GM21423 (cell line): ENCODE results near the gene OR10V1.

Experiments
- ATAC-seq: cut with Tn5 transposase; IDR thresholded peaks from one replicate; pipeline ENCODE4 v1.9.1; 2021; ENCODE audit warnings: mild to moderate bottlenecking, moderate library complexity; ENCODE audit not compliant: unreplicated experiment

Gene OR10V1, protein sequence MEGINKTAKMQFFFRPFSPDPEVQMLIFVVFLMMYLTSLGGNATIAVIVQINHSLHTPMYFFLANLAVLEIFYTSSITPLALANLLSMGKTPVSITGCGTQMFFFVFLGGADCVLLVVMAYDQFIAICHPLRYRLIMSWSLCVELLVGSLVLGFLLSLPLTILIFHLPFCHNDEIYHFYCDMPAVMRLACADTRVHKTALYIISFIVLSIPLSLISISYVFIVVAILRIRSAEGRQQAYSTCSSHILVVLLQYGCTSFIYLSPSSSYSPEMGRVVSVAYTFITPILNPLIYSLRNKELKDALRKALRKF

DNA sequence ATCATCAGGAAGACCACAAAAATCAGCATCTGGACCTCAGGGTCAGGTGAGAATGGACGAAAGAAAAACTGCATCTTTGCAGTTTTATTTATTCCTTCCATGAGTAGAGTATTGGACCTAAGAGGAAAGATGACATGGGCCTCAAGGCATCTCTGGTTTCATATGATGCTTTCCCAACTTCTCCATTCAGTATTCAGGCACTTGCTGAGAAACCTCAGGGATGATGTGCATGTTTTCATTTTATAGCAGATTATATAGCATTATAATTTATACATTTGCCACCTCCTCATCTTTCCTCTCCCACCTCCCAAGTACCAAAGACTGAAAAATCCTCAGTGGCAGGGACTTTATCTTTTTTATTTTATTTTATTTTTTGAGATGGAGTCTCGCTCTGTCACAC is at the start of gene OR10V1:
OR10V1 (minus strand) TSS at position 101 of the 400 bp plus-strand sequence; CDS start at position 101, 0 bp downstream.
- no peak for ATAC-seq

DNA sequence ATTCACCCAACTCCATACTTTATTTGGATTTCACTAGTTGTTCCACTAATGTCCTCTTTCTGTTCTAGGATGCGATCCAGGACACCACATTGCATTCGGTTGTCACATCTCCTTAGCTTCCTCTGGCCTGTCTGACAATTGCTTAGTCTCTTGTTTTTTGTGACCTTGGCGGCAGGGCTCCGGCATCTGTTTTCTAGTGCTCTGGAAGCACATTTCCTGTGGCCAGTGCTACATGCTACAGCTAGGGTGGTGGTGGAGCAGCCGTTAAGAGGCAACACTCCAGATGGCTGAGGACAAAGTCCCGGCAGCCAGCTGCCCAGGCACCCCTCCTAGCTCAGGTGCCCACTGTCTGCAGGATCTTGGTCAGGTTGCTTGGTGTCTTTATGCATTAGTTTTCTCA is 48.3 kb upstream of the OR10V1 start:
- ATAC-seq, result no peak

DNA sequence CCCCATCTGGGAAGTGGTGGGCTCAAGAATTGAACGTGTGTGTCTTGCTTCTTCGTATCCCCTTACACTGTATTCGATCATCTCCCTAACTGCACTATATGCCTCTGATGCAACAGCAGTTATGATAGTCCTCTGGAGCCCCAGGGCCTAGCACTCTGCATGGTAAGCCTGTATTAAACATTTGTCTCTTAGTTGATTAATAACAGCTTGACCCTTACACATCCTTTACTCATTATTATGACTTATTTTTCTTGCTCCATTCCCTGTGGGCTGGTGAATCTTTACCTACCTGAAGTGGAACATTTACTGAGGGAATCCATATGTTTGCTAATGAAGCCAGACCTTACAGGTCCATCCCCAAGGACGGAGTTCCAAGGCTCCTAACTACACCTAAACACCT is 47.1 kb upstream of the OR10V1 start:
- ATAC-seq, result no peak

DNA sequence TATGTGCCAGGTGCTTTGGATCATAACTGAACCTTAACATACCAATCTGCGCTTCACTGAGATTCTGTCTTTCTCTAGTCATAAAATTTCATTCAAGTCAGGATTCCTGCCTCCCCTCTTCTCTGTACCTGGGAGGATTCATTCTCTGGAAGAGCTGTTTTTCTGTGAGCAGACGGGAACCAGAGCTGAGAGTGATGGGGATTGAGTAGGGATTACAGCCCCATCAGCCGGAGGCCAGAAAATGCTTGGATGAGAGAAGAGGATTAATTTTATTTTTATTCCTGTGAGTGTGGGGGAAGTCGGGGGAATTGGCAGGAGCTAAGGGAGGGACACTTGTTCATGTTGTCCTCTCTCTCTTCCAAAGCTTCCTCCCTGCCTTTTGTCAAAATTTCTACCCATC is 46.3 kb upstream of the OR10V1 start:
- ATAC-seq, result no peak

DNA sequence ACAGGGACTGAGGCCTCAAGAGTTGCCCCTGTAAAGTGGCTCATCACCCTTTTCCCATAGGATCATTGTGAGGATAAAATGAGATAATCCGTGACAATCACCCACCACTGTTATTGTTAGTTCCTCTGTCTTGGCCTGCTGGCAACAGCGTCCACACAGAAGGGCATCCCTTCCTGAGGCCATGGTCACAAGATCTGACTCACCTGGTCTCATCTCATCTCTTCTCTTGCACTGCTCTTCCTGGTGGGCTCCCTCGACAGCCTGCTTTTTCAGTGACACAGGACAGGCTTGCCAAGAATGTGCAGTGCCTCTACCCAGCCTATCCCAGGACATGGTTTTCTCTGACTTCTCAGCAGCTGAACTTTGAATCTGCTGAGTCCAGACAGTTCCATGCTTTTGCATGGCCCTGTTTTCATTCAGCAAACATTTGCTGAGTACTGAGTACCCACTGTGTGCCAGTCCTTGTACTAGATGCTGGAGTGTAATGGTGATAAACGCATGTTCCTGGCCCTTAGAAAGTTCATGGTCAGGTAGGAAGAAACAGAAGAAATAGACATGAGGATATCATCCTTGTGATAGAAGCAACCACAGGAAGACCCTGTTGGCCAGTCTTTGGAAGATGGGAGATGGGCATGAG is 44.9 kb upstream of the OR10V1 start:
- ATAC-seq, result no peak

DNA sequence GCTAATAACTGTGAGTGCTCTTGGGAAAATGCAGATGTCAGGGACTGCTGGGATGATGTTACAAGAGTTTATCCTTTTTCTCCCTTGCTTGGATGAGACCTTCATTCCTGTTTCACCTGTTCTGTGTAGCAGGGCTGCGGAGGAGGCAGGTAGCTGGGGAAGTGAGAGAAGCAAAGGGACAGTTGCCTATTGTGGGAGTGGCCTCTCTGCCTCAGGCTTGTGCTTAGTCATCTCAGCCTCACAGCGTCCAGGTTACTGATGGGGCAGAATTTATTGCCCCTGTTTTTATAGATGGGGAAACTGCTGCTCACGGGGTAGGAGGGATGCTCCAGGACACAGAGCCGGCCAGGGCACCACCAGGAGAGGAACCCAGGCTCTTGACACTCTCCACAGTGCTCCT is 43.2 kb upstream of the OR10V1 start:
- ATAC-seq, result no peak

DNA sequence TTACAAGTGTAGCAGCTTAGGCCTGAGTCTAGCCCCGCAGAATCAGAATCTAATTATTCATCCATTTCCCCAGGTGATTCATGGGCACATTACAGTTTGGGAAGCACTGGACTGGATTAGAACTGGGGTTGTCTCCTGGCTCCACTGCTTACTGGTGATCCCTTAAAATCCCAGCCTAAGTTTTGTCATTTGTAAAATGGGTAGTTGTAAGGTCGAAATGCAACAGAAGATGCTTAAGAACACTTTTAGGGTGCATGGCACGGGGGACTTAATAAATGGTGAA is 42.9 kb upstream of the OR10V1 start:
- no peak for ATAC-seq

DNA sequence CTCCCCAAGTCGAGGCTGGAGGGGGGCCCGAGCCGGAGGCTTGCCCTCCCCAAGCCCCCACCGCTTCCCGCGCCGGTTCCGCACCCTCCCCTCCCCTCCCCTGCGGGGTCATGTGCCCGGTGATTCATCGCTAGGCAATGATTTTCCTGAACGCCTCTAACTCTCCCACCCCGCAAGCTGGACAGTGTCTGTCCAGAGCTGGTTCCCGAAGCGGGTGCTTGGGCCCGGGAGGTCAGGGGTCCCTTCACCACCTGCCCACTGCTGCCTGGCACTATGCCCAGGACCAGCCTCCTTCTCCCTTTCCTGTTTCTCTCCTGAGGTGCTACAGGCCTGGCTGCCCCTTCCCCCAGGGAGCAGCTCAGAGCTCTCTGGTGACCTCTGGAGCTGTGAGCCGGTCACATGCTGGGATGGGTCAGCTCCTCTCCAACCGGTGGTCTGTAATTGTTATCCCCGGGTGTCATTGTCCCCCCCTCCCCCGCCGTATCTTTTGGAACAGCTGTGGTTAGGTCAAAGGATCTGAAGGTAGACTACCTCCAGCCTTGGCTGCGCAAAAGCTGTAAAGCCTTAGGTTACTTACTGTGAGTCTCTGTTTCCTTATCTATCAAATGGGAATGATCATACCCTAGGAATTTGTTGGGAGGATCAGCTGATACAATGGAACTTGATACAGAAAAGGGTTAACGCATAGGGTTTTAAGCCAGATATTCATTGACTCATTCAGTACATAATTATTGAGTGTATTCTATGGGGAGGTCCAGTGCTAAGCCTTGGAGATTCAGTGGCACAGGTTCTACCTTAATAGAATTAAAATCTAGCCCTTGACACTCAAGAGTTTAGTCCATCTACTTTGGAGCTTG is 42.3 kb upstream of the OR10V1 start:
- peak; percentile 4 for ATAC-seq

DNA sequence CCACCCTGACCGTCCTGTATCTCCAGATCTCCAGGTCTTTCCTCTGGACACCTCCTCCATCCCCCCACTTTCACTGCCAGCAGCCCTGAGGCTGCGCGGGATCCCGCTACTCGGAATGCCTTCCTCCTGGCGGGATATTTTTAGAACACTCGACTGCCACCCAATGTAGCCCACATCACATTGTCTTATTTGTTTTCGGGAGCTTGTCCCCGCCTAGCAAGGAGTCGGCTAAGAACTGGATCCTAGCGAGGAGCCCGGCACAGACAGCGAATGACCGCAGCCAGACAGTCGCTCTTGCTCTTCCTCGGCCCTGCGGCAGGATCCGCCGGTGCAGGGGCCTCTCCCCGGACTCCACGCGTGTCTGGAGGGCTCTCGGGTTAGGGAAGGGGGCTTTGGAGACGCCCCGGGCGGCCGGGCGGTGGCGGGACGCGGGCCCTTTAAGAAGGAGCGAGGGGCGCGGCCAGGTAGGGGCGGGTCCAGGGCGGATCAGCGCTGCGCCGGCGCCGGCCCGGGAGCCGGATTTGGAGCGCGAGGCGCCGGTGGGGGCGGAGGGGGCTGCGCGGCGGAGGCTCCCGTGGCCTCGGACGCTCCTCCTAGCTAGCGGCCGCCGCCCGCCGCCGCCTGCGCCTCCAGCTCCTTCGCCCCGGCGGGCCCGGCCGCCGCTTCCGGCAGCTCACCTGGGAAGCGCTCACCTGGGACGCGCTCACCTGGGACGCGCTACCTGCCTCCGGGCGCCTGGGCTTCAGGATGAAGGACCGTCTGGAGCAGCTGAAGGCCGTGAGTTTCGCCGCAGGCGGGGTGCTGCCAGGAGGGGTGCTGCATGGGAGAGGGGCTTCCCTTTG is 41.4 kb upstream of the OR10V1 start, which contains the start of gene STX3:
STX3 (plus strand) TSS at position 518 of the 842 bp plus-strand sequence; CDS start at position 748, 230 bp downstream.
- peak; percentile 73 for ATAC-seq

DNA sequence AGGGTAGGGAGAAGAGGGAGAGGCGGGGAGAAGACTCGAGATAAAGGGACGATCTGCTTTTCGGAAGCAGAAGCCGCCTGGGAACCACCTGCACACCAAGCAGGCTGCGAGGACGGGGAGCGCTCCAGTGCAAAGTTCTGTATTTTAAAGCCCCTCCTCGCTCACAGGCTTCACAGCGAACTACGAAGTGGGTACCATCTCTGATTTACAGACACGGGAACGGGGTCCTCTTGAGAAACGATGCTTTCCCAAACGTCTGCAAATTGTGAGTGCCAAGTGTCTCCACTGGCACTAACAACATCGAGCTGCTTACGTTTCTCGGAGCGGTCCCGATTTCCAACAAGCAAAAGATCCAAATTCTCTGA is 40.8 kb upstream of the OR10V1 start:
- ATAC-seq, result peak; percentile 14

DNA sequence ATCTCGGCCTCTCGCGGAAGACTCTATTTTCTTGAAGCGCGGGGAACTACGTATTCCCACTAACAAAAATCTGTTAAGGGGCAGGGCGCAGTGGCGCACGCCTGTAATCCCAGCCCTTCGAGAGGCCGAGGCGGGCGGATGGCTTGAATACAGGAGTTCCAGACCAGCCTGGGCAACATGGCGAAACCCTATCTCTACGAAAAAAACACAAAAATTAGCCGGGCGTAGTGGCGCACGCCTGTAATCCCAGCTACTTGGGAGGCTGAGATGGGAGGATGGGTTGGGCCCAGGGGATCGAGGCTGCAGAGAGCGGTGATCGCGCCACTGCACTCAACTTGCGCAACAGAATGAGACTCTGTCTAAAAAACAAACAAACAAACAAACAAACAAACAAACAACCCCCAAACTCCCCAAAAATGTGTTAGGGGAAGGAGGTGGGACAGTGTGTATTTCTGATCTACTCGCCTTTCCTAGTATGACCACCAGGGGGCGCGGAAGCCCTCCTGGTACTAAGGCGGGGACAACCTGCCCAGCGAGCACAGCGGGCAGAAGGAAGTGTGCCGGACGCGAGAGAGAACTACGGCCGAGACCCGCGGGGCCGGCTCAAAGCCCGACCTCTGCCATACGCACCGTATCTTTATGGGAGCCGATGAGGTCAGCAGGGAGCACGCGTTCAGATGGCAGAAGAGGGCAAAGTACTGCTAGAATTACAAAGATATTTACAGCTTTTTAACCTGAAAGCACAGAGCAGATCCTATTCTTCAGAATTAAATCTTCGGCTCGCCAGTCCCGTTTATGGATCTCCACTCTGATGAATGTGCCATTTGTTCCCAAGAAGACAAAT is 40.2 kb upstream of the OR10V1 start:
- peak; percentile 73 for ATAC-seq

DNA sequence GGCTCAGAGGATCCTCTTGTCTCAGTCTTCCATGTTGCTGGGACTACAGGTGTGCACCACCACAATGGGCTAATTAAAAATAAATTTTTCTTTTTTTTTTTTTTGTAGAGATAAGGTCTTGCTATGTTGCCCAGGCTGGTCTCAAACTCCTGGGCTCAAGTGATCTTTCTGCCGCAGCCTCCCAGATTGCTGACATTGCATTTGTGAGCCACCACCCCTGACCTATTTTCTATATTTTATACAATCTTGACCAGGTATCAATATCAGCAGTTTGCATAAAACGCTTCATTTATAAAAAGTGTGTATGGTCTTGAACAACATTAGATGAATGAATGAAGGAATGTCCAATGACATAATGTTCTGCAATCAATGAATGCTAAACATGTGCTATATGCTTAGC is 32.5 kb upstream of the OR10V1 start:
- no peak for ATAC-seq

DNA sequence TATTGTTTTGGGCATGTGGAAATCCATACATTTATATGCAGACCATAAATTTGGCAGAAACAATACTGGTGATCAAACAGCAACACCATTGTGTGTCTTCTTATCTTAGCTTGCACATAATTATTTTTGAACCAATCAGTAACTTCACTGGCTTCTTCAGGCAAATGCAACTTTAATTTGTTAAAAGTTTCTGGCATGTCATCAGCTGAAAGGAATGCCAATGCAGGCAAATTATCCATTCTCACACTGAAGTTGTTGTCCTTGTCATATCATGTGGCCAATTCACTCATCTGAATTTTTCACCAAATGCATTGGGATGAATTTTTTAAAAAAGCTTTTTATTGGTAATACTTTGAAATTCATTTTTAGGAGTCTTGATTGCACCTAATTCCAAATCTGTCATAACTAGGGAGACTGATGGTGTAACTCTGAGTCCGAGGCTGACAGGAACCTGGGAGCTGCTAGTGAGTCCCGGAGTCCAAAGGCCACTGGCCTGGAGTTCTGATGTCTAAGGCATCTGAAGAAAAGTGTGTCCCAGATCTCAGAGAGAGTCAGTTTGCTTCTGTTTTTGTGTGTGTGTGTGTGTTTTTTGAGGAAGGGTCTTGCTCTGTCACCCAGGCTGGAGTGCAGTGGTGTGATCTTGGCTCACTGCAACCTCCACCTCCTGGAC is 17.4 kb upstream of the OR10V1 start:
- ATAC-seq, result no peak

DNA sequence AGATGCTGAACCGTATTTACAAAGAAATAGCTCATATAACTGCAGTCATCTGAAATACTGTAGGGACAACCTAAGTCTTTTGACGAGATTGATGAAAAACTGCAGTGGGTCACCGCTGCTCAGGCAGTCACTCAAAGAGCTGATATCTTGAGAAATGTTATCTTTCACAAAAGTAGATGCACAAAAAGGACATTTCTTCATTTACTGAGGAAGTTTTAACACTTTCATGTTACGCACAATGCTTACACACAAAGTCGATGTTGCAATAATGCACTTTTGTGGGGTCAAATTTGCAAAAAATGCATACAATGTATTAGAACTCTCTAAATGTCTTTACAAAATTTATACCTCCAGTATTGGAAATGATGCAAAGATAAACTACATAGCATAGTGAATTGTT is 16.2 kb upstream of the OR10V1 start:
- ATAC-seq, result no peak

DNA sequence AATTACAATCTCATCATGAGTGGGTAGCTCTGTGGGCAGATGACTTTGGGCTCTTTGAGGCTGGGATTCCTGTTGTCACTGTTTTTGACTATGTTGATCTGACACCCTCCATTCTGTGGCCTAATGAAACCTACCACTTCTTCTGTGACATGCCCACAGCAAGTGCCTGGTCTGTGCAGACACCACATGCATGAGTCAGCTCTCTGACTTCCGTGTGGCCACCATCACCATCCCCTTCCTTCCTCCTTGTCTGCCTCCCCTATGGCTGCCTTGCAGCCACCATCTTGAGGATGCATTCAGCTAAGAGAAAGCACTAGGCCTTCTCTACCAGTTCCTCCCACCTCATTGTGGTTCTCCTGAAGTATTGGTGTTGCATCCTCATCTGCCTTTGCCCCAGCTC is 15.3 kb upstream of the OR10V1 start:
- no peak for ATAC-seq

DNA sequence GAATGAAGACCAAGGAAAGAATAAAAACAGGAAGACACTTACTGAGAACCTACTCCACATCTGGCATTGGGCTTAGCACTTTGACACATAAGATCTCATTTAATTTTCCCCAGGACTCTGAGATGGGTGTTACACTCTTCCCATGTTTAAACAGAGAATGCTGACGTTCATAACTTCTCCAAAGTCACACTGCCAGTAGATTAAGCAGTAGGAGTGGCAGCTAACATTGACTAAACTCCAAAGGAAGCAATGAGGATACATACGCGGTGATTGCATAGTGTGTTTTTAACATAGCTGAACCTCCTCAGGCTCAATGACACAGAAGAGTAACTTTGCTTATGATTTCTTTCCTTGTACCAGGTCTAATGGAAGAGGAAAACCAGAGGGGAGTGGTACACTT is 14.5 kb upstream of the OR10V1 start:
- no peak for ATAC-seq

DNA sequence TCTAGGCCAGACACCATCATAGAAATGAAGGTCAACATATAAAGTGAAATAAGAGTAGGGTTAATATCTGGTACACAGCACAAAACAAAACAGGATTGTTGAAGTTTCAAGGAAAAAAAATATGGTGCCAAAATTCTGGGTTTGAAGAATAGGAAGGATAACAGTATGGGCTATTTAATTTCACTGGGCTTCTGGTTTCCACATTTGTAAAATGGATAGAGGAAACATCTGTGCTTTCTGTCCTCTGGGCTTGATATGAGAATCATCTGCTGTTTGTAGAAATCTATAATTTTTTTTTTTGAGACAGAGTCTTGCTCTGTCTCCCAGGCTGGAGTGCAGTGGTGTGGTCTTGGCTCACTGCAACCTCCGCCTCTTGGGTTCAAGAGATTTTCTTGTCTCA is 13.8 kb upstream of the OR10V1 start:
- no peak for ATAC-seq

DNA sequence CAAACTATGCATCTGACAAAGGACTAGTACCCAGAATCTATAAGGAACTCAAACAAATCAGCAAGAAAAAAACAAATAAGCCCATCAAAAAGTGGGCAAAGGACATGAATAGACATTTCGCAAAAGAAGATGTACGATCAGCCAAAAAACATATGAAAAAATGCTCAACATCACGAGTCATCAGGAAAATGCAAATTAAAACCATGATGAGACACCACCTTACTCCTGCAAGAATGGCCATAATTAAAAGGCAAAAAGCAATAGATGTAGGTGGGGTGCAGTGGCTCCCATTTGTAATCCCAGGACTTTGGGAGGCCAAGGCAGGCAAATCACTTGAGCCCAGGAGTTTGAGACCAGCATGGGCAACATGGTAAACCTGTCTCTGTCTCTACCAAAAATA is 10.4 kb upstream of the OR10V1 start:
- ATAC-seq, result no peak

DNA sequence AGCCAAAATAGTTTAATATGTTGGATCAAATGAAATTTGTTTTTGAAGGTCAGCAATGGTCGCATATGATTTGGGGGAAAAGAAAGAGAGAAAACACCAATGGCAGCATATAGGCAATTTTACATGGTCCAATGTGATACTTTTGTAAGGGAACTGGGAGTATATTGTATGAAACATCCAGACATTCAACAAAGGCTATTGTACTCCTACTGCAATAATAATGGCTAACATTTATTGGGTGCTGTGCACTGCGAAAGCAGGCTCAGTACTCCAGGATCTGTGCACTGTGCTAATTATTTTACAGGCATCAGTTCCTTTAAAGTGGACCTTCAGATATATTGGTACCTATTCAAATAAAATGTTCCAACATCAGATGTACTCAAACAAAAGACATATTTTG is 5.9 kb upstream of the OR10V1 start:
- ATAC-seq, result no peak

DNA sequence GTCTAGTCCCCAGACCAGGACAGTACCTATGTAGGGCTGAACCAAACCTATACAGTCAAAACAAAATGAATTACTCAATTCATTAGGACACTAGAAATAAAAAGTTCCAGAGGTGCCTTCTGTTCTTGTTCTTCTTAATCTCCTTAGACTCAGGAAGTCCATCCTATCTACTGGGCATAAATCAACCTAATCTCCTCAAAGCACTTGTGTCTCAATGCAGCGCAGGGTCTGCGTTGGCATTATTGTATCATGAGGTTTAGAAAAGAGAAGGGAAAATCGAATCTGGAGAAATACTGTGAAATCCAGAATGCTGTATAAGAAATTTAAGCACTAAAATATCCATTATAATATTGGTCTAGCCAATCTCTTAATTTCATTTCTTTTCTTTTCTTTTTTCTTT is 2.4 kb upstream of the OR10V1 start:
- no peak for ATAC-seq
